ENCODE measurements around the gene GRM1. TPM values are rescaled to one million over a fixed set of nuclear protein-coding genes. Genes with fewer than 3 reads are reported as not detected.

GRM1 gene
- total and polyA plus RNA-seq, 2 donors (not counting 3 experiments of a cell fraction or from before 2014, with no cell fraction given), result 0.07 TPM; not detected in 1

DNA sequence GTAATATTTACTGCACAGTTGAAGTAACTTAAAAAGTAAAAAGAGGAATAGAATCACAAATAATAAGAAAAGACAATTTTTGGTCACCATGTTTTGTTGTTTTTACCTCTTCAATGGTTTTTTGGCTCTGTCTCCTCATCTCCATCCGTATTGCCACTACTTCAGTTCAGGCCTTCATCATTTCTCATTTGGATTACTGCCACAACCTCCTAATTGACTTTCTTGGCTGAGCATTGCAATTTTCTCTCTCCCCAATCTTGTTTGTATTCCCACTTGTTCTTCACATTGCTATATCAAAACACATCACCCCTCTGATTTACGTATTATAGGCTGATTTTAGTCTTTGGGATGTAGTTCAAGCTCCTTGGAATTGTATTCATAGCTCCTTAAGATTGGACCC is 161.7 kb downstream of the GRM1 start:
- no peaks in the 10 kb centered on the region for H3K9me1 ChIP-seq (replicated peaks; ENCODE audit: control insufficient read depth, extremely low read depth, insufficient read depth, low read length)
- BruUV-seq (replicated peaks), result no TSS peak
- H4K20me1 ChIP-seq (replicated peaks; ENCODE audit: control insufficient read depth, extremely low read depth, insufficient read depth, low read length), result no peaks in the 10 kb centered on the region
- POLR2A ChIA-PET, result no interaction called here
- intact Hi-C loops (cut with micrococcal nuclease) (no loop called here), dilution Hi-C loops (cut with MboI; ENCODE audit: extremely low pct_ligation_motif_present, low sequenced_read_pairs) (no loop called here)
- no peak overlapping the region for H3K4me3 ChIP-seq (replicated peaks in 1 of 3; ENCODE audit: insufficient read depth in 1 of 3, low read depth in 1 of 3, low read length in 3 of 3)
- FAIRE-seq, result no peak
- H3K36me3 ChIP-seq (ENCODE audit: control insufficient read depth in 2 of 2, extremely low read depth in 1 of 2, insufficient read depth in 2 of 2, low read length in 2 of 2), result no peaks in the 10 kb centered on the region
- no peak overlapping the region for H2AFZ ChIP-seq (ENCODE audit: low read depth, low read length)
- H3K4me1 ChIP-seq (ENCODE audit: control insufficient read depth, extremely low read depth, insufficient read depth, low read length), result no peaks in the 10 kb centered on the region
- no peak overlapping the region for H3K27ac ChIP-seq (ENCODE audit: insufficient read depth, low read depth, low read length)
- no peaks in the 10 kb centered on the region for H3K79me2 ChIP-seq (ENCODE audit: control insufficient read depth, insufficient read depth, low read length)
- H3K9ac ChIP-seq (replicated peaks; ENCODE audit: extremely low read depth, insufficient read depth, low read length), result no peak overlapping the region
- no peaks in the 10 kb centered on the region for H3K9me3 ChIP-seq (replicated peaks; ENCODE audit: control insufficient read depth, insufficient read depth, low read length)
- CTCF ChIA-PET, result no interaction called here
- DNase-seq (ENCODE audit: low read depth, low spot score), result no peak
- no peak overlapping the region for H3K4me2 ChIP-seq (ENCODE audit: insufficient read depth, low read length)
- TF ChIP-seq JUN (IDR thresholded peaks at IDR 0.05; ENCODE audit: borderline replicate concordance, insufficient read depth, insufficient read length, low read depth) (no peak), EZH2 (IDR thresholded peaks at IDR 0.05; ENCODE audit: borderline replicate concordance, low read depth, low read length, severe bottlenecking) (no peak), MYC (IDR thresholded peaks at IDR 0.05; ENCODE audit: low read depth, low read length) (no peak), POLR2AphosphoS5 (IDR thresholded peaks at IDR 0.05; ENCODE audit: insufficient read depth, low read depth, low read length) (no peak), FOS (IDR thresholded peaks at IDR 0.05; ENCODE audit: borderline replicate concordance, insufficient read depth, low read length) (no peak), GATA2 (IDR thresholded peaks at IDR 0.05; ENCODE audit: insufficient read depth, insufficient read length, low read depth, low read length) (no peak), POLR2A (IDR thresholded peaks at IDR 0.05; ENCODE audit: low read depth, low read length) (no peak)
- TF ChIP-seq, protein P1, sequence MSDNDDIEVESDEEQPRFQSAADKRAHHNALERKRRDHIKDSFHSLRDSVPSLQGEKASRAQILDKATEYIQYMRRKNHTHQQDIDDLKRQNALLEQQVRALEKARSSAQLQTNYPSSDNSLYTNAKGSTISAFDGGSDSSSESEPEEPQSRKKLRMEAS (IDR thresholded peaks at IDR 0.05; ENCODE audit: insufficient read depth, insufficient read length), result no peak
- TF ChIP-seq, protein P2, sequence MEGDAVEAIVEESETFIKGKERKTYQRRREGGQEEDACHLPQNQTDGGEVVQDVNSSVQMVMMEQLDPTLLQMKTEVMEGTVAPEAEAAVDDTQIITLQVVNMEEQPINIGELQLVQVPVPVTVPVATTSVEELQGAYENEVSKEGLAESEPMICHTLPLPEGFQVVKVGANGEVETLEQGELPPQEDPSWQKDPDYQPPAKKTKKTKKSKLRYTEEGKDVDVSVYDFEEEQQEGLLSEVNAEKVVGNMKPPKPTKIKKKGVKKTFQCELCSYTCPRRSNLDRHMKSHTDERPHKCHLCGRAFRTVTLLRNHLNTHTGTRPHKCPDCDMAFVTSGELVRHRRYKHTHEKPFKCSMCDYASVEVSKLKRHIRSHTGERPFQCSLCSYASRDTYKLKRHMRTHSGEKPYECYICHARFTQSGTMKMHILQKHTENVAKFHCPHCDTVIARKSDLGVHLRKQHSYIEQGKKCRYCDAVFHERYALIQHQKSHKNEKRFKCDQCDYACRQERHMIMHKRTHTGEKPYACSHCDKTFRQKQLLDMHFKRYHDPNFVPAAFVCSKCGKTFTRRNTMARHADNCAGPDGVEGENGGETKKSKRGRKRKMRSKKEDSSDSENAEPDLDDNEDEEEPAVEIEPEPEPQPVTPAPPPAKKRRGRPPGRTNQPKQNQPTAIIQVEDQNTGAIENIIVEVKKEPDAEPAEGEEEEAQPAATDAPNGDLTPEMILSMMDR (IDR thresholded peaks at IDR 0.05; ENCODE audit: extremely low read depth in 1 of 2, insufficient read depth in 1 of 2, low read depth in 1 of 2, low read length in 2 of 2), result no peak
- no peaks in the 10 kb centered on the region for H3K27me3 ChIP-seq (ENCODE audit: control insufficient read depth in 2 of 2, insufficient read depth in 2 of 2, low read length in 2 of 2)

Data from endothelial cell of umbilical vein (primary cell).